K562 (cell line): ENCODE results near the gene AKAP7. TPM values are rescaled to one million over a fixed set of nuclear protein-coding genes. Genes with fewer than 3 reads are reported as not detected.

Experiments used
- ATAC-seq: fragments of 200-7000 bp; cut with Tn5 transposase; 3 replicates; pipeline ENCODE4 v1.9.1; 2020; ENCODE audit warnings: moderate library complexity
- BruUV-seq: library from RNA; stranded (reverse); fragments of 400-500 nt; replicated peaks from 2 replicates; lab custom pipeline; 2021; lab: Mats Ljungman, UMichigan
- CTCF ChIA-PET: fragments of 300-600 bp; formaldehyde crosslinking; extraction: SDS; loops from one replicate; lab custom pipeline; 2021; ENCODE audit warnings: low intra/inter-chr PET ratio; lab: Yijun Ruan, JAX
- POLR2A ChIA-PET: fragments of 300-600, 350-650 bp; sonication (Branson Sonifier 250); formaldehyde crosslinking; extraction: SDS; loops from one replicate; lab custom pipeline; 2021; ENCODE audit warnings: antibody characterized with exemption, inconsistent platforms; lab: Yijun Ruan, JAX
- DNase-seq, 4 experiments: peaks; one replicate each; pipeline versions ENCODE4 v3.0.0 to v3.0.0-alpha.2; 2011 to 2018; ENCODE audit warnings: low spot score in 3 of 4, mixed read lengths in 3 of 4; ENCODE audit errors: extremely low read depth in 1 of 4
- FAIRE-seq: peaks from 2 replicates; lab custom pipeline; 2011; peaks lifted over from hg19 to GRCh38; lab: Jason Lieb, UNC
- H2AFZ ChIP-seq: 2 replicates; pipeline ENCODE4 v1.6.0; 2011; ENCODE audit warnings: low read depth, low read length, control low read depth, inconsistent platforms
- H3K27ac ChIP-seq: fragments of 200-600 bp; 3 replicates; pipeline ENCODE4 v1.8.0; 2011; ENCODE audit warnings: low read depth, mild to moderate bottlenecking, control low read depth, inconsistent platforms, low read length, moderate library complexity, mixed read lengths; ENCODE audit errors: extremely low read depth
- H3K27me3 ChIP-seq, 2 experiments: fragments of 300-600 bp in 1 of 2; 2 replicates in 1 of 2; 3 replicates in 1 of 2; pipeline versions ENCODE4 v1.6.0 to v1.8.0; 2011; ENCODE audit warnings: inconsistent platforms in 2 of 2, low read length in 2 of 2, mild to moderate bottlenecking in 1 of 2, mixed read lengths in 1 of 2, moderate library complexity in 1 of 2; ENCODE audit not compliant: control insufficient read depth in 2 of 2, insufficient read depth in 2 of 2
- H3K36me3 ChIP-seq: fragments of 300-600 bp; 3 replicates; pipeline ENCODE4 v1.8.0; 2011; ENCODE audit warnings: mild to moderate bottlenecking, low read length, inconsistent platforms; ENCODE audit not compliant: control insufficient read depth, insufficient read depth
- H3K4me1 ChIP-seq, 2 experiments: fragments of 200-600 bp in 1 of 2; replicated peaks in 1 of 2; 2 replicates in 1 of 2; 3 replicates in 1 of 2; pipeline versions ENCODE4 v1.5.1 to v1.8.0; 2011; ENCODE audit warnings: inconsistent platforms in 2 of 2, low read length in 2 of 2, mild to moderate bottlenecking in 1 of 2, mixed read lengths in 1 of 2, moderate library complexity in 1 of 2; ENCODE audit not compliant: control insufficient read depth in 2 of 2, insufficient read depth in 2 of 2
- H3K4me2 ChIP-seq: 2 replicates; pipeline ENCODE4 v1.6.1; 2011; ENCODE audit warnings: low read length, control low read depth, inconsistent platforms, mixed read lengths; ENCODE audit not compliant: insufficient read depth
- H3K4me3 ChIP-seq: fragments of 200-600 bp; sonication (generic), shearing (Covaris generic); 2 replicates; pipeline ENCODE4 v1.5.1; 2016; ENCODE audit warnings: control low read depth, inconsistent platforms
- H3K79me2 ChIP-seq: fragments of 200-600 bp; 3 replicates; pipeline ENCODE4 v1.8.0; 2011; ENCODE audit warnings: low read length, inconsistent platforms; ENCODE audit not compliant: control insufficient read depth, insufficient read depth
- H3K9ac ChIP-seq, 2 experiments: 2 replicates each; pipeline versions ENCODE4 v1.6.0 to v1.6.1; 2011; ENCODE audit warnings: low read depth in 2 of 2, low read length in 2 of 2, control low read depth in 1 of 2, inconsistent platforms in 1 of 2, mild to moderate bottlenecking in 1 of 2, mixed read lengths in 1 of 2; ENCODE audit not compliant: insufficient read depth in 1 of 2
- H3K9me1 ChIP-seq: one replicate; pipeline ENCODE4 v1.6.0; 2011; ENCODE audit warnings: inconsistent platforms, mild to moderate bottlenecking, low read length, moderate library complexity; ENCODE audit not compliant: control insufficient read depth, insufficient read depth
- H3K9me3 ChIP-seq: replicated peaks from 2 replicates; pipeline ENCODE4 v1.5.1; 2011; ENCODE audit warnings: low read depth, low read length, inconsistent platforms; ENCODE audit not compliant: control insufficient read depth, insufficient read depth
- H4K20me1 ChIP-seq: replicated peaks from 2 replicates; pipeline ENCODE4 v1.6.1; 2011; ENCODE audit warnings: low read length, inconsistent platforms, mixed read lengths; ENCODE audit not compliant: control insufficient read depth, insufficient read depth
- CBFA2T3 ChIP-seq: fragments of 450-650 bp; IDR thresholded peaks from 2 replicates; pipeline ENCODE4 v1.6.1; 2017
- FOXJ2 ChIP-seq: fragments of 200-800 bp; sonication (Bioruptor generic); IDR thresholded peaks from 2 replicates; pipeline ENCODE4 v1.6.1; 2016; ENCODE audit warnings: missing genetic modification characterization, missing compliant biosample characterization
- FOXO4 ChIP-seq: fragments of 450-650 bp; formaldehyde crosslinking; IDR thresholded peaks from 2 replicates; pipeline ENCODE4 v1.4.0; 2020; ENCODE audit warnings: mild to moderate bottlenecking, moderate library complexity
- GTF3C2 ChIP-seq: IDR thresholded peaks from 3 replicates; pipeline ENCODE4 v1.6.1; 2011; ENCODE audit warnings: borderline replicate concordance, mild to moderate bottlenecking, moderate library complexity; ENCODE audit not compliant: insufficient read length; ENCODE audit errors: extremely low read depth
- JUN ChIP-seq, 2 experiments: sonication (generic) in 1 of 2; formaldehyde crosslinking in 1 of 2; IDR thresholded peaks; 2 replicates each; pipeline versions ENCODE4 v1.6.1 to v1.8.0; 2012 to 2022; ENCODE audit warnings: borderline replicate concordance in 2 of 2, mild to moderate bottlenecking in 2 of 2, improper control_type of control experiment in 1 of 2, low read depth in 1 of 2, low read length in 1 of 2, missing genetic modification reagents in 1 of 2
- MYNN ChIP-seq, 2 experiments: sonication (generic); formaldehyde crosslinking in 1 of 2; IDR thresholded peaks; 2 replicates each; pipeline versions ENCODE4 v1.5.0 to v1.6.1; 2016 to 2020; ENCODE audit warnings: antibody characterized with exemption in 1 of 2, missing genetic modification reagents in 1 of 2
- SRSF1 ChIP-seq: fragments of 200-400 bp; formaldehyde crosslinking; IDR thresholded peaks from 2 replicates; pipeline ENCODE4 v1.6.1; 2017; ENCODE audit warnings: mild to moderate bottlenecking, low read depth, low read length, moderate library complexity
- XRCC3 ChIP-seq: fragments of 450-650 bp; IDR thresholded peaks from 2 replicates; pipeline ENCODE4 v1.6.1; 2017; ENCODE audit warnings: mild to moderate bottlenecking, moderate library complexity
- ZNF408 ChIP-seq: fragments of 250-450 bp; sonication (Bioruptor Pico); IDR thresholded peaks from 2 replicates; pipeline ENCODE4 v1.4.0; 2020; ENCODE audit warnings: low read depth, mild to moderate bottlenecking, moderate library complexity
- ZNF785 ChIP-seq: fragments of 250-450 bp; sonication (Bioruptor Pico); IDR thresholded peaks from 2 replicates; pipeline ENCODE4 v1.4.0; 2020; ENCODE audit warnings: mild to moderate bottlenecking
- WGBS: fragments of 100-300 bp; shearing (Covaris generic); methylation state at CpG from one replicate; pipeline ENCODE4 v1.1.6; 2016; ENCODE audit warnings: low coverage, mixed read lengths; ENCODE audit not compliant: insufficient coverage; ENCODE audit errors: missing lambda C conversion rate; 5-methylcytosine and 5-hydroxymethylcytosine counted together
- in situ Hi-C: fragments of 300-500 bp; cut with MboI; formaldehyde crosslinking; loops from 4 replicates; pipeline ENCODE4 v1.15.0; 2018; ENCODE audit warnings: inconsistent platforms, mixed read lengths
- intact Hi-C: fragments of 100-400 bp; cut with micrococcal nuclease; formaldehyde crosslinking; loops from 2 replicates; pipeline ENCODE4 v1.14.2; 2022
- polyA plus RNA-seq, 8 experiments: library from polyadenylated mRNA; depleted of rRNA in 4 of 8; stranded (reverse) in 5 of 8; unstranded in 3 of 8; fragments of >200 nt; fragmentation: Nextera tagmentation in 2 of 8; fragmentation: Illumina TruSeq in 1 of 8; extraction: Ambion mirVana in 2 of 8; extraction: Trizol in 1 of 8; gene quantifications; 2 replicates each; pipeline versions ENCODE4 v1.2.1 to v1.2.3, GENCODE V29; 2011 to 2014; ENCODE audit warnings: inconsistent platforms in 1 of 8, missing spikeins in 1 of 8
- total RNA-seq, 7 experiments: library from RNA; depleted of rRNA in 6 of 7; stranded (reverse); fragments of >200 nt in 6 of 7; fragmentation: Illumina TruSeq in 2 of 7; extraction: Trizol in 2 of 7; gene quantifications; 2 replicates each; pipeline versions ENCODE4 v1.2.1 to v1.2.3, GENCODE V29; 2011 to 2021; ENCODE audit warnings: low replicate concordance in 1 of 7
- TF ChIP-seq, protein P1 (sequence below): fragments of 450-650 bp; IDR thresholded peaks from one replicate; pipeline ENCODE4 v1.6.1; 2018; ENCODE audit warnings: mild to moderate bottlenecking, moderate library complexity; ENCODE audit not compliant: partially characterized antibody

AKAP7 gene
- total and polyA plus RNA-seq, 9 of the 15 experiments (the other 6 are each of a cell fraction or from before 2014, with no cell fraction given) = 0.82 to 2.6 (median 1.6) TPM

DNA sequence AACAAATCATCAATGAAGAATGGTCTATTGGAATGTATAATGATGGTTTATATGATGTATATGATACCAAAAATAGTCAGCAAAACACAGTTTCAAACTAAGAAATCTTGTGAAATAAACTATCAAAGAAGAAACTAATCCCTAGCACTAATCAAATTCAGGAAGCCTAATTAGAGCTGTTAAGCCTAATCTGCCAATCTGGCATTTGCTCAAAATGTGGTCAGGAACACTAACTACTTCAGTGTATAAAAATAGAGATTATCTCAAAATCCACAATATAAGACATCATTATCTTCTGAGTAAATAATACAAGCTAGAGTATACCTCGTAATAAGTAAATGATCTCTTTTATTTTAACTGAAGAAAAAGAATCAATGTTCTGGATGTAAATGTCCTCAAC lies 12.8 kb upstream of the AKAP7 start (continued):
- TF ChIP-seq ZNF785 (CRISPR knock-in tag) = no peak

GRCh38 chr6:131124336-131125071 lies 10.8 kb upstream of the AKAP7 start:
- no peak overlapping the region for H3K4me3 ChIP-seq
- no peaks in the 10 kb centered on the region for H3K36me3 ChIP-seq
- no peaks in the 10 kb centered on the region for H3K9me3 ChIP-seq
- H3K9ac ChIP-seq = no peak overlapping the region
- CTCF ChIA-PET = no interaction called here
- FAIRE-seq = no peak
- intact Hi-C loops = no loop called here
- H3K4me2 ChIP-seq = no peak overlapping the region
- no peaks in the 10 kb centered on the region for H3K79me2 ChIP-seq
- no peak overlapping the region for H3K27ac ChIP-seq
- WGBS = 7% methylated on average over 3 of the region's 3 CpGs
- ATAC-seq = no peak
- no peak overlapping the region for H2AFZ ChIP-seq
- no peak for DNase-seq
- H3K4me1 ChIP-seq = no peaks in the 10 kb centered on the region
- H4K20me1 ChIP-seq = no peaks in the 10 kb centered on the region
- BruUV-seq = no TSS peak
- H3K9me1 ChIP-seq = no peaks in the 10 kb centered on the region
- in situ Hi-C loops = no loop called here
- POLR2A ChIA-PET = no interaction called here
- H3K27me3 ChIP-seq = no peaks in the 10 kb centered on the region
- TF ChIP-seq FOXJ2 (no peak), SRSF1 (no peak), MYNN (IDR thresholded peaks at IDR 0.05) (no peak), MYNN (CRISPR knock-in tag; IDR thresholded peaks at IDR 0.05) (no peak), FOXO4 (CRISPR knock-in tag) (no peak), GTF3C2 (no peak), XRCC3 (no peak), ZNF408 (CRISPR knock-in tag) (no peak), CBFA2T3 (no peak), JUN (IDR thresholded peaks at IDR 0.05; ENCODE audit: borderline replicate concordance, low read depth, low read length) (no peak), JUN (CRISPR knock-in tag; IDR thresholded peaks at IDR 0.05; ENCODE audit: borderline replicate concordance) (no peak)
- TF ChIP-seq, protein P1, sequence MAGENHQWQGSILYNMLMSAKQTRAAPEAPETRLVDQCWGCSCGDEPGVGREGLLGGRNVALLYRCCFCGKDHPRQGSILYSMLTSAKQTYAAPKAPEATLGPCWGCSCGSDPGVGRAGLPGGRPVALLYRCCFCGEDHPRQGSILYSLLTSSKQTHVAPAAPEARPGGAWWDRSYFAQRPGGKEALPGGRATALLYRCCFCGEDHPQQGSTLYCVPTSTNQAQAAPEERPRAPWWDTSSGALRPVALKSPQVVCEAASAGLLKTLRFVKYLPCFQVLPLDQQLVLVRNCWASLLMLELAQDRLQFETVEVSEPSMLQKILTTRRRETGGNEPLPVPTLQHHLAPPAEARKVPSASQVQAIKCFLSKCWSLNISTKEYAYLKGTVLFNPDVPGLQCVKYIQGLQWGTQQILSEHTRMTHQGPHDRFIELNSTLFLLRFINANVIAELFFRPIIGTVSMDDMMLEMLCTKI = no peak
